ENCODE results near the gene MRNIP.

Gene MRNIP

GRCh38 chr5:179819296-179820126, 39.1 kb downstream of the MRNIP start:
- peaks cover 21% of the 10 kb centered on the region for H3K36me3 Mint-ChIP-seq (ENCODE audit: low read depth)
- DNase-seq (peak; percentile 64), ATAC-seq (peak; percentile 16)
- no peaks in the 10 kb centered on the region for H3K9me3 Mint-ChIP-seq
- H3K27me3 Mint-ChIP-seq = no peaks in the 10 kb centered on the region
- peak overlapping the region; percentile 84 for H3K27ac Mint-ChIP-seq
- peak overlapping the region; percentile 88 for H3K4me3 Mint-ChIP-seq
- peaks cover 46% of the 10 kb centered on the region for H3K4me1 Mint-ChIP-seq

- Mint-ChIP-seq H3K4me1 (peaks cover 45% of the 10 kb centered on the region), H3K36me3 (ENCODE audit: low read depth) (peaks cover 20% of the 10 kb centered on the region), H3K4me3 (peak overlapping the region; percentile 74), H3K27ac (peak overlapping the region; percentile 78), H3K9me3 (no peaks in the 10 kb centered on the region), H3K27me3 (no peaks in the 10 kb centered on the region)
- peak; percentile 91 for DNase-seq
- ATAC-seq = peak; percentile 70
Measured at GRCh38 chr5:179818746-179819295, 39.8 kb downstream of the MRNIP start.

DNA sequence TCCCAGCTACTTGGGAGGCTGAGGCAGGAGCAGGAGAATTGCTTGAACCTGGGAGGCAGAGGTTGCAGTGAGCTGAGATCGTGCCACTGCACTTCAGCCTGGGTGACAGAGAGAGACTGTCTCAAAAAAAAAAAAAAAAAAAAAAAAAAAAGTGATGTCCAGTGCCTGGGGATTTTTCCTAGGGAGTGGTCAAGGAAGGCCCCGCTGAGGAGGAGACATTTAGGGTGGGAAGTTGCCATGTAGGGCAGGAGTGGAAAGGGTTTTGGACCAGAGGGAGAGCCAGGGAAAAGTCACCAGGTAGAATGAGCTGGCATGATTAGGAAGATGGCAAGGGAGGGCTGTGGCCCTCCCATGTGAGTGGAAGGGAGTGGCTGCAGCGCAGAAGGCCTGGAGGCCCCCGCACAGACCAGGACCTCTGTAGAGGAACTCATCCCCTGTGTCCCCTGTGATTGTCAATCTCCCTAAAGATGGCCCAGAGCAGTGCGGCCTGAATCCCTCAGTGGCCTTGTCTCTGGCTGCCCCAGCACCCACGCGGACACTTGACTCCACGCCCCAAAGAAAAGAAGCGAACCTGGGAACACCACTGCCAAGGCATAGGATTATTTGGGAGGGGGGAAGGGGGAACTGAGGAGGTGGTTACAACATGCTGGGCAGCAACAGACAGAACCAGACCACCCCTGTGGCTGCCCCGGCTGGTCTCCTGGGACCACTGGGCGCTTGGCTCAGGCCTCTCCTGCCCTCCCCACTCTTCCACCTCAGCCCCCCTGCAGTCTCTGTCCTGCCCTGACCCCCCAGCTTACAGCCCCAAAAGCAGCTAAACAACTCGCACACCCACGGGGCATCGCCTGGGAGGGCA, 40.5 kb downstream of the MRNIP start:
- H3K9me3 Mint-ChIP-seq = no peaks in the 10 kb centered on the region
- no peaks in the 10 kb centered on the region for H3K27me3 Mint-ChIP-seq
- peak overlapping the region; percentile 78 for H3K27ac Mint-ChIP-seq
- H3K4me1 Mint-ChIP-seq = peaks cover 43% of the 10 kb centered on the region
- peaks cover 17% of the 10 kb centered on the region for H3K36me3 Mint-ChIP-seq (ENCODE audit: low read depth)
- no peak for ATAC-seq
- H3K4me3 Mint-ChIP-seq = peak overlapping the region; percentile 74
- DNase-seq = no peak

- no peak overlapping the region for H3K27ac Mint-ChIP-seq
- H3K4me1 Mint-ChIP-seq = peaks cover 37% of the 10 kb centered on the region
- ATAC-seq = no peak
- peaks cover 12% of the 10 kb centered on the region for H3K36me3 Mint-ChIP-seq (ENCODE audit: low read depth)
- H3K9me3 Mint-ChIP-seq = no peaks in the 10 kb centered on the region
- no peaks in the 10 kb centered on the region for H3K27me3 Mint-ChIP-seq
- H3K4me3 Mint-ChIP-seq = peak overlapping the region; percentile 11
- no peak for DNase-seq
Measured at GRCh38 chr5:179817470-179817840, 41.2 kb downstream of the MRNIP start.

DNA sequence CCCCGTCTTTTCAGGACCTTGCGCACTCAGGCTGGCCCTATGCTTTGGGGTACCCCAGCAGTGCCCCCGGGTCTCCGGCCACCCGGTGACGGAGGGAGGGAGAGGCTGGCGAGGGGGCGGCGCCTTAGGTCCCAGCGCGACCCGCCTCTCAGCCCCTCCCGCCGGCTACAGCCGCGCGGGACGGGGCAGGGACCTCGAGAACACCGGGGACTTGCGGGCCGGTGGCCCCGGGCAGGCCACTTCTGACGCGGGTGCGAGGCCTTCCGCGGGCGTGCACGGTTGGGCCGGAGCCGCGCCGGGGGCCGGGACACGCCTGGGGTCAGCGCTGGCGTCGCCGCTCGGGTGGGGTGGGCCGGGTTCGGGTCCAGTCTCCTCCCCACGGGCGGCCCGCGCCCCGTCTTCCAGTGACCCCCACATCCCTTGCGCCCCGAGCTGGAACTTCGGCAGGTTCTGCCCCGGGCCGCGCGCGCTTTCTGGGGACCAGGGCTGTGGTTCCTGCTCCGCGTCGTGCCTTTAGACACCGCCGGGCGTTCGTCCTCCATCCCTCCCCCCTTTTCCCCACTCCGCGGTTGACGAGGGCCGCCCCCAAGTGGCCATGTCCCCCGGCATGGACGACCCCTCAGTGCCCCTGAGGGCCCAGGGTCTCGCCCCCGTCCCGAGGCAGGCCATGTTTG, 41.7 kb downstream of the MRNIP start:
- Mint-ChIP-seq H3K27ac (no peak overlapping the region), H3K36me3 (ENCODE audit: low read depth) (peaks cover 8% of the 10 kb centered on the region), H3K4me3 (peak overlapping the region; percentile 11), H3K27me3 (no peaks in the 10 kb centered on the region), H3K9me3 (no peaks in the 10 kb centered on the region), H3K4me1 (peaks cover 31% of the 10 kb centered on the region)
- ATAC-seq (no peak), DNase-seq (no peak)

- DNase-seq = no peak
- Mint-ChIP-seq H3K36me3 (ENCODE audit: low read depth) (peaks cover 4% of the 10 kb centered on the region), H3K27ac (no peak overlapping the region), H3K4me1 (peaks cover 28% of the 10 kb centered on the region), H3K27me3 (no peaks in the 10 kb centered on the region), H3K4me3 (no peak overlapping the region), H3K9me3 (no peaks in the 10 kb centered on the region)
- ATAC-seq = no peak
Measured at GRCh38 chr5:179816401-179816795, 42.2 kb downstream of the MRNIP start.

GRCh38 chr5:179815491-179816249, 42.9 kb downstream of the MRNIP start:
- ATAC-seq (no peak), DNase-seq (no peak)
- Mint-ChIP-seq H3K27ac (no peak overlapping the region), H3K27me3 (no peaks in the 10 kb centered on the region), H3K4me1 (peaks cover 28% of the 10 kb centered on the region), H3K4me3 (no peak overlapping the region), H3K36me3 (ENCODE audit: low read depth) (peaks cover 4% of the 10 kb centered on the region), H3K9me3 (no peaks in the 10 kb centered on the region)

GRCh38 chr5:179814090-179814489, 44.5 kb downstream of the MRNIP start:
- no peak overlapping the region for H3K27ac Mint-ChIP-seq
- no peaks in the 10 kb centered on the region for H3K27me3 Mint-ChIP-seq
- no peaks in the 10 kb centered on the region for H3K9me3 Mint-ChIP-seq
- H3K4me3 Mint-ChIP-seq = no peak overlapping the region
- peaks cover 4% of the 10 kb centered on the region for H3K36me3 Mint-ChIP-seq (ENCODE audit: low read depth)
- DNase-seq = no peak
- peaks cover 14% of the 10 kb centered on the region for H3K4me1 Mint-ChIP-seq
- ATAC-seq = no peak

DNA sequence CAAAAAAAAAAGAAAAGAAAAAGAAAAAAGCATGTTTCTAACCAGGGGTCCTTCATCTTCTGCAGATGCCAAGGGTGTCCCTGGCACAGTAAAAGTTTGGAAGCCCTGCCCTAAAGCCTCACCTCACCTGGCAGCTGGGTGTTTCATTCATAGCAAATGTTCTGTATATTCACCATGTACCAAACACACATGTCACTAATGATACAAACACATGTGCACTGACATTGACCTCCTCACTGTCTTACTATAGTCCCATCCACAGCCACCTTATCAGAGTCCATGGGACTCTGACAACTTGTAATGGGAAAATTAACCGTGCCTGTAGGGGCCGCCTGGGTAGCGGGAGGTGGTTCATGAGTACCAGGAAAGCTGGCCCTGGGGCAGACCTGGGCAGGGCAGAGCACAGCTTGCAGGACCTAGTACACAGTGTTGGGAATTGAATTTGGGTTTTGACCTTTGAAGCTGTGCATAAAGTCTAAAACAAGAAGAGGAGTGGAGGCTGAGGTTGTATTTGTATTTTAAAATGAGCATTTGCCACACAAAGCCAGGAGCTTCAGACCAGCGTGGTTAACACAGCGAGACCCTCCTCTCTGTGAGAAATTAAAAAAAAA, 45.5 kb downstream of the MRNIP start:
- H3K36me3 Mint-ChIP-seq (ENCODE audit: low read depth) = peaks cover 4% of the 10 kb centered on the region
- no peaks in the 10 kb centered on the region for H3K27me3 Mint-ChIP-seq
- DNase-seq = no peak
- no peak for ATAC-seq
- no peak overlapping the region for H3K27ac Mint-ChIP-seq
- H3K4me1 Mint-ChIP-seq = peaks cover 8% of the 10 kb centered on the region
- no peaks in the 10 kb centered on the region for H3K9me3 Mint-ChIP-seq
- H3K4me3 Mint-ChIP-seq = no peak overlapping the region

DNA sequence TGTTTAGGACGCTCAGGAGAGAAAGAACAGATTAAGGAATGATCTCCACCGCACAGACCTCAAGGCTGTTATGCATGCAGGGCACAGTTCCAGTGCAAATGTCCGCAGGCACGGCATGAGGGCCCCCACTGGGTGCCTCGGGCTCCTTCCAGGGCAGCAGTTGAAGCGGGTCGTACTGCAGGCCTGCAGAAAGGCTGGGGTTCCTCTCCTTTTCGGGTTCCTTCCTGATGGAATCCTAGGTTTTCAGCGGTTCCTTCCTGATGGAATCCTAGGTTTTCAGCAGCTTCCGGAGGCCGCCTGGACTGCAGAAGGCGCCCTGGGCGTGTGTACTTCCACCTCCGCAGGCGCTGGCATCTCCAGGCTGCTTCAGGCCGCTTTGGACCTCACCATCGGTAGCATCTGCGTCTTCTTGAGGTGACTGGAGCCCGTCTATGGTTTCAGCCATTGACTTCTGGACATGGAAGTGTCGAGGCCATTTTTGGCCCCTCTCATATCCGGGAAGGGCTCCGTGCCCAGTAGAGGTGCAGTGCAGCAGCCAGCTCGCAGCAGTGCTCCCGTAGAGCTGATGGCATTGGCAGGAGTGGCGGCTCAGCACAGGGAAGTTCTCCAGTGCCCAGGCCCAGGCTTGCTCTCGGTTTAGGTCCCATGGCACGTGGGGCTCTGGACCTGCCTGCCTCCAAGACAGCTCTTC, 46.3 kb downstream of the MRNIP start:
- no peak overlapping the region for H3K27ac Mint-ChIP-seq
- no peak for DNase-seq
- H3K27me3 Mint-ChIP-seq = no peaks in the 10 kb centered on the region
- no peaks in the 10 kb centered on the region for H3K4me1 Mint-ChIP-seq
- H3K9me3 Mint-ChIP-seq = no peaks in the 10 kb centered on the region
- no peak overlapping the region for H3K4me3 Mint-ChIP-seq
- H3K36me3 Mint-ChIP-seq (ENCODE audit: low read depth) = peaks cover 4% of the 10 kb centered on the region
- no peak for ATAC-seq

DNA sequence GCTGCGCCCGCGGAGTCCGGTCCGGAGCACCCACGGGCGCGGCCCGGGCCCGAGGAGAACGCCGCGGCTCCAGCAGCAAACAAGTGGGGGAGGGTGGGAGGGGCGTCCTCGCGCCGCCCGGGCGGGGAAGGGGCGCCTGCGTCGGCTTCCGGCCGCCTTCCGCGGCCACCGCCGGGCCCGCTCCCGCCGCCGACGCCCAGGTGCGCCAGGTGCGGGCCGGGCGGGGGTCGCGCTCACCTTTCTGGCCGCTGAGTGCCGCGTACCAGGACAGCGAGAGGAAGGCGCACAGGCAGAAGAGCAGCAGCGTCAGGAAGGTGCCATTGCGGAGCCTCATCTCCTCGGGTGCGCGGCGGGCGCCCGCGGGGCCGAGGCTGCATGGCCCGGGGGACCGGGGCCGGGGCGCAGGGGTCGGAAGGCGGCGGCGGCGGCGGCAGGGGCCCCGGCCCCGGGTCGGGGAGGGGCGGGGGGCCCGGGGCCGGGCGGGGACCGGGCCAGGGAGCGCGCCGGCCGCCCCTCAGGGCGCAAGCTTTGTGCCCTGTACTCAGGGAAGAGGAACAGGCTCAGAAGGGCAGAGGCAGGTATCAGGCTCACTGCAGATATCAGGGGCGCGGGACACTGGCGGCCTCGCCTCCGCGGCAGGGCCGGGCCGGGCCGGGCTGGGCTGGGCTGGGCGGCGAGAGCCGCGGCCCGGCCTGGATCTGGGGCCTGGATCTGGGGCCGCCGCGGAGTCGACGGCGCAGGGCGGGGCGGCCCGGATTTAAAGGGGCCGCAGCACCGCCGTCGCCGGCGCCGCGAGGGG, 52.2 kb downstream of the MRNIP start, which contains the start of gene MGAT4B:
Gene MGAT4B, minus strand, starts transcription at position 617 of the 799 bp plus-strand sequence. Its CDS starts 283 bp downstream, at position 334.
- DNase-seq (peak; percentile 74), ATAC-seq (peak; percentile 60)
- Mint-ChIP-seq H3K36me3 (ENCODE audit: low read depth) (peaks cover 3% of the 10 kb centered on the region), H3K27me3 (no peaks in the 10 kb centered on the region), H3K4me3 (peak within 1 kb of the TSS; percentile 78), H3K4me1 (peaks cover 34% of the 10 kb centered on the region), H3K9me3 (no peaks in the 10 kb centered on the region), H3K27ac (no peak within 1 kb of the TSS)

DNA sequence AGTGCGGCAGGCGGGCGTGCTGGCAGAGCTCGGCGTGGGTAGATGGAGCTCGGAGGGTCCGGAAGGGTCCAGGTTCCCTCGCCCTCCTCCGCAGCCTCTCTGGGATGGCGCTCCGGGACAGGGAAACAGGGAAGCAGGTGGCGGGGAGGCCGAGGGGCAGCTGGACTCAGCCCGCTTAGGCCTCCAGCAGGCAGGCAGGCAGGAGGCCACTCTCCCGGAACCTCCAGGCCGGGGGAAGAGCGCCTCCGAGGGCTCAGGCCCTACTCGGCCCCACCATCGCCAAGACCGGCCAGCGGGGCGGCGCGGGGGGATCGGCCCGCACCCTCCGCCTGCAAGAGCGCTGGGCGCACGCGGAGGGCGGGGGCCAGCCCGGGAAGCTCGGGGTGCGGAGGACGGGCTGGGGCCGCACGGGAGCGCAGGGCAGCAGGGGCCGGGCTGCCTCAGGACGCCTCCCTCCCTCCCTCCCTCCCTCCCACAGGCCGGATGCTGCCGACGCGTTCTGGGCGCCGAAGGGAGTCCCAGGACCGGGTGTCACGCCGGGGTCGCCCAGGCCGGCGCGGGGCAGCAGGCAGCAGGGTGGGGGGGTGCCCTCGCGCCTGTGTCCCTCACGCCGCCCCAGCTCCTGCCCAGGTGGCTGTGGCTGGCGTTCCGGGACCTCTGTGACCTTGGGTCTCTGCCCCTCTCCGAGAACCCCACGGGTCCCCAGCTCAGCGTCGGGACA, 52.9 kb downstream of the MRNIP start:
- peak overlapping the region; percentile 78 for H3K4me3 Mint-ChIP-seq
- H3K4me1 Mint-ChIP-seq = peaks cover 34% of the 10 kb centered on the region
- peaks cover 3% of the 10 kb centered on the region for H3K36me3 Mint-ChIP-seq (ENCODE audit: low read depth)
- no peaks in the 10 kb centered on the region for H3K9me3 Mint-ChIP-seq
- no peaks in the 10 kb centered on the region for H3K27me3 Mint-ChIP-seq
- ATAC-seq (no peak), DNase-seq (peak; percentile 49)
- H3K27ac Mint-ChIP-seq = peak overlapping the region; percentile 64

Data from activated naive CD8-positive, alpha-beta T cell treated with anti-CD3 and anti-CD28 coated beads, Interleukin-2, amount 50 U/mL, for 24 hours (primary cell).